GM12875 (cell line): Measurements from ENCODE around the gene CCDC27.
"Not testable (repeated sequence)": the region's sequence is repeated elsewhere in the genome, so short reads cannot be mapped to it uniquely, and the experiment has no call there.

Experiments
- H3K4me3 ChIP-seq: one replicate; pipeline ENCODE4 v1.5.1; 2011; ENCODE audit warnings: low read depth, low read length, control low read depth
- CTCF ChIP-seq: IDR thresholded peaks from 2 replicates; pipeline ENCODE4 v1.5.1; 2011; ENCODE audit warnings: low read depth, mild to moderate bottlenecking, control low read depth, inconsistent platforms, low read length, moderate library complexity, borderline replicate concordance; ENCODE audit not compliant: insufficient read depth

Gene CCDC27

GRCh38 chr1:3803905-3804626 is 51.8 kb downstream of the CCDC27 start:
- TF ChIP-seq CTCF, result no peak
- H3K4me3 ChIP-seq, result no peak overlapping the region

- not testable (repeated sequence) for H3K4me3 ChIP-seq
These were observed 52.3 kb downstream of the CCDC27 start for GRCh38 chr1:3804627-3804944.

GRCh38 chr1:3805038-3805437 is 52.8 kb downstream of the CCDC27 start:
- no peak for TF ChIP-seq CTCF
- no peak overlapping the region for H3K4me3 ChIP-seq

- no peak overlapping the region for H3K4me3 ChIP-seq
These were observed 55.5 kb downstream of the CCDC27 start for GRCh38 chr1:3807769-3808168.

GRCh38 chr1:3809680-3810079 is 57.4 kb downstream of the CCDC27 start:
- no peak overlapping the region for H3K4me3 ChIP-seq
- no peak for TF ChIP-seq CTCF

More at GRCh38 chr1:3807769-3808168, 55.5 kb downstream of the CCDC27 start:
- TF ChIP-seq CTCF, result no peak

GRCh38 chr1:3810149-3810761 is 58.0 kb downstream of the CCDC27 start:
- H3K4me3 ChIP-seq, result not testable (repeated sequence)

GRCh38 chr1:3811595-3811911 is 59.3 kb downstream of the CCDC27 start:
- no peak overlapping the region for H3K4me3 ChIP-seq
- no peak for TF ChIP-seq CTCF

GRCh38 chr1:3814065-3814464 is 61.8 kb downstream of the CCDC27 start:
- no peak overlapping the region for H3K4me3 ChIP-seq
- TF ChIP-seq CTCF, result no peak
